ENCODE data around the gene BBS9. TPM values are rescaled to one million over a fixed set of nuclear protein-coding genes. Genes with fewer than 3 reads are reported as not detected.

Gene BBS9
- total RNA-seq, 1 donor from 2014 or later: 3.8 TPM

- H3K27me3 Mint-ChIP-seq (ENCODE audit: insufficient read depth): peaks cover 19% of the 10 kb centered on the region
- H3K9me3 Mint-ChIP-seq: no peaks in the 10 kb centered on the region
- intact Hi-C loops (cut with micrococcal nuclease): loop anchor here (1.0 to 2.0 kb wide), 9 partner anchors 68 to 617 kb away; partner anchors contain the start of gene LSM5
- H3K4me1 Mint-ChIP-seq (ENCODE audit: low read depth): peaks cover 34% of the 10 kb centered on the region
- no peak overlapping the region for H3K27ac Mint-ChIP-seq
- H3K36me3 Mint-ChIP-seq (ENCODE audit: low read depth): no peaks in the 10 kb centered on the region
- peak overlapping the region; percentile 91 for H3K4me3 Mint-ChIP-seq
- DNase-seq (ENCODE audit: low spot score): peak; percentile 37
Observed at GRCh38 chr7:33107136-33108066, 22.0 kb upstream of the BBS9 start.

DNA sequence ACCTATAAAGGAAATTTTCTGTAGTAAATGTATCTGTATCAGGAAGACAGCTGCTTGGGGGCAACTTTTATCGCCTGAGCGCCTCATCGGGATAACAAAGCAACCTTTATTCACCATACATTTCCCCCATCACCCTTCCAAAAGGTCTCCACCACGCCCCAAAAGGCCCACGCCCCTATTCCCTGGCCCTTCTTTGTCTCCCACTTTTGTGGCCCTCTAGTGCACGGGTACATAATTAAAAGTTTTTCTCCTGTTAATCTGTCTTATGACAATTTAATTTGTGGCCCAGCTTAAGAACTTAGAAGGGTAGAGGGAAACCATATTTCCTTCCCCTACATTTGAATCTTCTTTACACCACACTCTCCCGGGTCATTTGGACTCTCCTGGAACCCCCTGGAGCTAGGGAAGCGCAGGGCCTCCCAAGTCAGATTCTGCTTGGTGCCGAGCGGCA lies 20.8 kb upstream of the BBS9 start:
- peaks cover 20% of the 10 kb centered on the region for H3K27me3 Mint-ChIP-seq (ENCODE audit: insufficient read depth)
- H3K9me3 Mint-ChIP-seq: no peaks in the 10 kb centered on the region
- H3K27ac Mint-ChIP-seq: peak overlapping the region; percentile 42
- H3K4me1 Mint-ChIP-seq (ENCODE audit: low read depth): peaks cover 34% of the 10 kb centered on the region
- no peak for DNase-seq (ENCODE audit: low spot score)
- intact Hi-C loops (cut with micrococcal nuclease): loop anchor here (1.0 to 2.0 kb wide), 7 partner anchors 21 to 618 kb away; partner anchors contain the start of genes BBS9 and LSM5
- H3K36me3 Mint-ChIP-seq (ENCODE audit: low read depth): no peaks in the 10 kb centered on the region
- H3K4me3 Mint-ChIP-seq: peak overlapping the region; percentile 91

GRCh38 chr7:33109005-33109757 lies 20.2 kb upstream of the BBS9 start, which contains the start of gene RP9:
Gene RP9, minus strand, starts transcription at chr7:33109404. Its CDS starts 32 bp downstream, at chr7:33109372.
- H3K36me3 Mint-ChIP-seq (ENCODE audit: low read depth): no peaks in the 10 kb centered on the region
- DNase-seq (ENCODE audit: low spot score): peak; percentile 72
- intact Hi-C loops (cut with micrococcal nuclease): loop anchor here (1.0 to 2.0 kb wide), 4 partner anchors 20 to 618 kb away; partner anchors contain the start of genes BBS9 and LSM5
- peaks cover 34% of the 10 kb centered on the region for H3K4me1 Mint-ChIP-seq (ENCODE audit: low read depth)
- H3K27me3 Mint-ChIP-seq (ENCODE audit: insufficient read depth): peaks cover 21% of the 10 kb centered on the region
- peak within 1 kb of the TSS; percentile 42 for H3K27ac Mint-ChIP-seq
- H3K9me3 Mint-ChIP-seq: no peaks in the 10 kb centered on the region
- H3K4me3 Mint-ChIP-seq: peak within 1 kb of the TSS; percentile 91

DNA sequence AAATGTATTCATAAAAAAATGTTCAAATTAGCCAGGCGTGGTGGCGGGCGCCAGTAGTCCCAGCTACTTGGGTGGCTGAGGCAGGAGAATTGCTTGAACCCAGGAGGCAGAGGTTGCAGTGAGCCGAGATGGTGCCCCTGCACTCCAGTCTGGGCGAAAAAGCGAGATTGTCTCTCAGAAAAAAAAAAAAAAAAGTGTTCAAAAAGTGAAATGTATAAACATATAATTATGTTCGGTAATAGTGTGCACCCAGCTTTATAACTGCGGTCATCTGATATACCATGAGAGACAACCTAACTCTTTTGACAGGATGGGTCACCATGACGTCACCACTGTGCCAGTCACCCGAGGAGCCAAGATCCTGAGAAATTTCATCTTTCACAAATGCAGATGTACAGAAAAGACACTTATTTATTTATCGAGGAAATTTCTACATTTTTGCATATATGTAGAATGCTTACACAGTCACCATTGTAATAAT lies 19.6 kb upstream of the BBS9 start:
- Mint-ChIP-seq H3K27ac (no peak overlapping the region), H3K27me3 (ENCODE audit: insufficient read depth) (peaks cover 21% of the 10 kb centered on the region), H3K4me1 (ENCODE audit: low read depth) (peaks cover 34% of the 10 kb centered on the region), H3K9me3 (no peaks in the 10 kb centered on the region), H3K4me3 (peak overlapping the region; percentile 73), H3K36me3 (ENCODE audit: low read depth) (no peaks in the 10 kb centered on the region)
- intact Hi-C loops (cut with micrococcal nuclease): loop anchor here (1.0 to 2.0 kb wide), 4 partner anchors 20 to 619 kb away; partner anchors contain the start of genes BBS9 and LSM5
- no peak for DNase-seq (ENCODE audit: low spot score)

GRCh38 chr7:33111614-33112013 lies 17.8 kb upstream of the BBS9 start:
- H3K9me3 Mint-ChIP-seq: no peaks in the 10 kb centered on the region

DNA sequence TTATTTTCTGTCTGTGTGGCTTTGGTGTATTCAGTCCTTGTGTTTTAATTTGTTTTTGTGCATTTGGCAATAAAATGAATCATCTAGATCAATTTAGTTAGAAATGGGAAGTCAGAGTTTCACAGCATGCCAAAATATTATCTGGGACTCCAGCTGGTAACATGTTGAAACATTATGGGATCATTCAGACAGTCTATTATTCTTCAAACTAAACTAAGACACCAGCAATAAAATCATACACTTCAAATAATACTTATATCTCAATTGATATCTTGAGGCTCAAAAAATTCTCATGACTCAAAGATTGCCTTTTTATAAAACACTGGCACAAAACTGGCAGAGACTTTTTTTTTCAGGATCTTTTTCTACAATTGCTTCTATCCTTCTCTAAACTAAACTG lies 14.4 kb upstream of the BBS9 start:
- Mint-ChIP-seq H3K27ac (no peak overlapping the region), H3K4me3 (no peak overlapping the region), H3K9me3 (peaks cover 7% of the 10 kb centered on the region), H3K4me1 (ENCODE audit: low read depth) (peaks cover 5% of the 10 kb centered on the region), H3K36me3 (ENCODE audit: low read depth) (no peaks in the 10 kb centered on the region), H3K27me3 (ENCODE audit: insufficient read depth) (peaks cover 37% of the 10 kb centered on the region)
- intact Hi-C loops (cut with micrococcal nuclease): no loop called here
- no peak for DNase-seq (ENCODE audit: low spot score)

More at GRCh38 chr7:33111614-33112013, 17.8 kb upstream of the BBS9 start:
- Mint-ChIP-seq H3K27me3 (ENCODE audit: insufficient read depth) (peaks cover 24% of the 10 kb centered on the region), H3K4me3 (no peak overlapping the region), H3K36me3 (ENCODE audit: low read depth) (no peaks in the 10 kb centered on the region), H3K27ac (no peak overlapping the region), H3K4me1 (ENCODE audit: low read depth) (peaks cover 27% of the 10 kb centered on the region)
- intact Hi-C loops (cut with micrococcal nuclease): no loop called here
- DNase-seq (ENCODE audit: low spot score): no peak

- Mint-ChIP-seq H3K4me1 (ENCODE audit: low read depth) (no peaks in the 10 kb centered on the region), H3K4me3 (no peak overlapping the region), H3K27ac (no peak overlapping the region), H3K27me3 (ENCODE audit: insufficient read depth) (peaks cover 31% of the 10 kb centered on the region), H3K9me3 (peaks cover 7% of the 10 kb centered on the region), H3K36me3 (ENCODE audit: low read depth) (no peaks in the 10 kb centered on the region)
- intact Hi-C loops (cut with micrococcal nuclease): no loop called here
- no peak for DNase-seq (ENCODE audit: low spot score)
Observed at GRCh38 chr7:33118383-33118782, 11.0 kb upstream of the BBS9 start.

- Mint-ChIP-seq H3K27ac (no peak overlapping the region), H3K36me3 (ENCODE audit: low read depth) (no peaks in the 10 kb centered on the region), H3K27me3 (ENCODE audit: insufficient read depth) (peaks cover 3% of the 10 kb centered on the region), H3K4me3 (no peak overlapping the region), H3K9me3 (no peaks in the 10 kb centered on the region), H3K4me1 (ENCODE audit: low read depth) (peaks cover 20% of the 10 kb centered on the region)
- intact Hi-C loops (cut with micrococcal nuclease): no loop called here
- no peak for DNase-seq (ENCODE audit: low spot score)
Observed at GRCh38 chr7:33127085-33127484, 2.3 kb upstream of the BBS9 start.

GRCh38 chr7:33128631-33128989 lies 754 bp upstream of the BBS9 start:
- Mint-ChIP-seq H3K36me3 (ENCODE audit: low read depth) (no peaks in the 10 kb centered on the region), H3K9me3 (no peaks in the 10 kb centered on the region), H3K4me1 (ENCODE audit: low read depth) (peaks cover 20% of the 10 kb centered on the region), H3K27me3 (ENCODE audit: insufficient read depth) (peaks cover 5% of the 10 kb centered on the region), H3K27ac (peak overlapping the region; percentile 87), H3K4me3 (peak overlapping the region; percentile 94)
- intact Hi-C loops (cut with micrococcal nuclease): no loop called here
- DNase-seq (ENCODE audit: low spot score): no peak

DNA sequence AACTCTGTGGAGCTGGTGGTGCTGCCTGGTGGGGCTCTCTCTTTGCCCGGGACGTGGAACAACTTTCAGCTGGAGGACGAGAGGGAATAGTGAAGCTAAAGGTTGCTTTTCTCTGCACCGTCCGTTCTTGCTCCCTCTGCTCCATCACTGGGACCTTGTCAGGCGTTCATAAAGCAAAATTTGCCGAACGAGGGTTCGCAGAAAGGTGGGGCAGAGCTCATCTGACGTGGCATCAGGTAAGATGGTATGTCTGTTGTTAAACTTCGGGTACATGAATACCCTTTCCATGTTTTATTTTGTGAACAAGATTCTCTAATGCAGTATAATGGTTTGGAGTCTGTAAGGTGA lies 416 bp downstream of the BBS9 start:
- no peaks in the 10 kb centered on the region for H3K36me3 Mint-ChIP-seq (ENCODE audit: low read depth)
- H3K4me1 Mint-ChIP-seq (ENCODE audit: low read depth): peaks cover 20% of the 10 kb centered on the region
- peaks cover 5% of the 10 kb centered on the region for H3K27me3 Mint-ChIP-seq (ENCODE audit: insufficient read depth)
- peak overlapping the region; percentile 94 for H3K4me3 Mint-ChIP-seq
- DNase-seq (ENCODE audit: low spot score): no peak
- intact Hi-C loops (cut with micrococcal nuclease): loop anchor here (1.0 kb wide), 7 partner anchors 20 to 639 kb away; partner anchors contain the start of genes AVL9, LSM5 and RP9
- H3K9me3 Mint-ChIP-seq: no peaks in the 10 kb centered on the region
- peak overlapping the region; percentile 87 for H3K27ac Mint-ChIP-seq

GRCh38 chr7:33130184-33130583 lies 820 bp downstream of the BBS9 start:
- intact Hi-C loops (cut with micrococcal nuclease): no loop called here
- H3K36me3 Mint-ChIP-seq (ENCODE audit: low read depth): no peaks in the 10 kb centered on the region
- peak overlapping the region; percentile 94 for H3K4me3 Mint-ChIP-seq
- H3K4me1 Mint-ChIP-seq (ENCODE audit: low read depth): peaks cover 20% of the 10 kb centered on the region
- no peak for DNase-seq (ENCODE audit: low spot score)
- H3K9me3 Mint-ChIP-seq: peaks cover under 1% of the 10 kb centered on the region
- H3K27me3 Mint-ChIP-seq (ENCODE audit: insufficient read depth): peaks cover 5% of the 10 kb centered on the region
- H3K27ac Mint-ChIP-seq: peak overlapping the region; percentile 87

GRCh38 chr7:33137103-33137502 lies 7.7 kb downstream of the BBS9 start:
- intact Hi-C loops (cut with micrococcal nuclease): no loop called here
- Mint-ChIP-seq H3K27ac (no peak overlapping the region), H3K4me1 (ENCODE audit: low read depth) (no peaks in the 10 kb centered on the region), H3K27me3 (ENCODE audit: insufficient read depth) (peaks cover 5% of the 10 kb centered on the region), H3K9me3 (peaks cover 7% of the 10 kb centered on the region), H3K4me3 (no peak overlapping the region), H3K36me3 (ENCODE audit: low read depth) (no peaks in the 10 kb centered on the region)
- no peak for DNase-seq (ENCODE audit: low spot score)

All from activated T-helper 1 cell treated with anti-CD3 and anti-CD28 coated beads, Interleukin-12 subunit alpha, Interleukin-12 subunit beta, Interleukin-2, Interleukin-4 antibody, amounts not matched to agents 30 ng/mL and 10 ng/mL and 1 ng/mL, durations not matched to agents 14 hours and 24 hours and 36 hours (primary cell).